ENCODE data around the gene SH3BP1.

SH3BP1 gene

DNA sequence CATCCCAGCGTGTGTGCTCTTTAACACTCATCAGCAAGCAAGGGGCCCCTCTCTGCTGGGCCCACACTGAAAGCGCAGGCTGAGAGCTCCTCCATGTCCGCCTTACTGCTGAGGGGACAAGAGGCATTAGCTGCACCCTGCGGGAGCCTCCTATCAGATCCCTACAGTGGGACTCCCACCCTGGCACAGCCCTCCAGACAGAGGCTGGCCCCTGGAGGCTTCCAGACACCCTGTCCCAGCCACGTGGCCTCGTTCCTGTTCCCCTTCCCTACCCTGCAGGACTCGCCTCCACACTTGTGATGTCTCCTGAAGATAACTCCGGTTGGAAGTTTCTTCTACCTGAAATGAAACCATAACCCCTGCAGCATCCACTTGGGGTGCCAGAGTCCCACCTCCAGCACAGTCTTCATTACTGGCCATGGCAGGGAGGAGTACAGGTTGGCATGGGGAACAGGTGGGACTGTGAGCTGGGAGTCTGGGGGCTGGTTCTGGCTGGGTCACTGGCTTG lies 5.0 kb upstream of the SH3BP1 start:
- H3K9me3 ChIP-seq (ENCODE audit: insufficient read depth, low read length), result no peaks in the 10 kb centered on the region
- H3K36me3 ChIP-seq (replicated peaks; ENCODE audit: low read depth, low read length), result peaks cover 11% of the 10 kb centered on the region
- peak overlapping the region; percentile 68 for H3K4me3 ChIP-seq (ENCODE audit: low read length)
- H3K27me3 ChIP-seq (ENCODE audit: low read depth, low read length), result no peaks in the 10 kb centered on the region
- H3K79me2 ChIP-seq (ENCODE audit: low read length), result no peaks in the 10 kb centered on the region; the same call in 1 of the 2 replicates
- H3K9ac ChIP-seq (ENCODE audit: low read length), result peak overlapping the region; percentile 88
- peak overlapping the region; percentile 93 for H3K4me2 ChIP-seq (ENCODE audit: low read length)
- no peak for TF ChIP-seq EZH2phosphoT487 (IDR thresholded peaks at IDR 0.05; ENCODE audit: low read depth)
- TF ChIP-seq, protein P1, sequence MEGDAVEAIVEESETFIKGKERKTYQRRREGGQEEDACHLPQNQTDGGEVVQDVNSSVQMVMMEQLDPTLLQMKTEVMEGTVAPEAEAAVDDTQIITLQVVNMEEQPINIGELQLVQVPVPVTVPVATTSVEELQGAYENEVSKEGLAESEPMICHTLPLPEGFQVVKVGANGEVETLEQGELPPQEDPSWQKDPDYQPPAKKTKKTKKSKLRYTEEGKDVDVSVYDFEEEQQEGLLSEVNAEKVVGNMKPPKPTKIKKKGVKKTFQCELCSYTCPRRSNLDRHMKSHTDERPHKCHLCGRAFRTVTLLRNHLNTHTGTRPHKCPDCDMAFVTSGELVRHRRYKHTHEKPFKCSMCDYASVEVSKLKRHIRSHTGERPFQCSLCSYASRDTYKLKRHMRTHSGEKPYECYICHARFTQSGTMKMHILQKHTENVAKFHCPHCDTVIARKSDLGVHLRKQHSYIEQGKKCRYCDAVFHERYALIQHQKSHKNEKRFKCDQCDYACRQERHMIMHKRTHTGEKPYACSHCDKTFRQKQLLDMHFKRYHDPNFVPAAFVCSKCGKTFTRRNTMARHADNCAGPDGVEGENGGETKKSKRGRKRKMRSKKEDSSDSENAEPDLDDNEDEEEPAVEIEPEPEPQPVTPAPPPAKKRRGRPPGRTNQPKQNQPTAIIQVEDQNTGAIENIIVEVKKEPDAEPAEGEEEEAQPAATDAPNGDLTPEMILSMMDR (IDR thresholded peaks at IDR 0.05; ENCODE audit: low read depth, low read length), result peak; percentile 44
- peaks cover 77% of the 10 kb centered on the region for H3K4me1 ChIP-seq (ENCODE audit: low read length)
- H4K20me1 ChIP-seq (ENCODE audit: insufficient read depth, low read length), result no peaks in the 10 kb centered on the region
- H3K27ac ChIP-seq (ENCODE audit: low read length), result peak overlapping the region; percentile 97
- H2AFZ ChIP-seq (ENCODE audit: low read depth, low read length), result no peak overlapping the region; the same call in 1 of the 2 replicates

DNA sequence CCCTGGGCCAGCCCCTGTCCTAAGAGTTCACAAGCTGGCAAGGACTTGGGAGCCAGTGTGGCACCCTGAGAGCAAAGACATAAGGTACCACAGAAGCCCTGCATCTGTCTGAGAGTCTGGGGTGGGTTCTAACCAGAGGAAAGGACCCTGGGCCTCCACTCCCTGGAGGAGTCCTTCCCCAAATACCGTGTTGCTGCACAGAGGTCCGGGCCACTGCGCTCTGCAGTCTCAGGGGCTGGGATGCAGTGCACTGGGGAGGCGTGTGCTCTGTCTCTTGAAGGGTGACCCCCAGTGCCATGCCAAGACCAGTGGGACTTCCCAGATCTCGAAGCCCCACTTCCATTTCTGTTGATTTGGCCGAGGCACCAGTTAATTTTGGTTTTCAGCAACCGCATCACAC lies 4.3 kb upstream of the SH3BP1 start:
- H3K27ac ChIP-seq (ENCODE audit: low read length), result peak overlapping the region; percentile 97
- TF ChIP-seq EZH2phosphoT487 (IDR thresholded peaks at IDR 0.05; ENCODE audit: low read depth), result no peak
- TF ChIP-seq, protein P1 (IDR thresholded peaks at IDR 0.05; ENCODE audit: low read depth, low read length), result no peak
- no peak overlapping the region for H2AFZ ChIP-seq (ENCODE audit: low read depth, low read length)
- no peaks in the 10 kb centered on the region for H3K27me3 ChIP-seq (ENCODE audit: low read depth, low read length)
- peaks cover 7% of the 10 kb centered on the region for H3K79me2 ChIP-seq (ENCODE audit: low read length)
- no peaks in the 10 kb centered on the region for H3K9me3 ChIP-seq (ENCODE audit: insufficient read depth, low read length)
- peaks cover 77% of the 10 kb centered on the region for H3K4me1 ChIP-seq (ENCODE audit: low read length)
- H3K9ac ChIP-seq (ENCODE audit: low read length), result peak overlapping the region; percentile 88; the same call in 1 of the 2 replicates
- H3K36me3 ChIP-seq (replicated peaks; ENCODE audit: low read depth, low read length), result peaks cover 11% of the 10 kb centered on the region
- H3K4me2 ChIP-seq (ENCODE audit: low read length), result peak overlapping the region; percentile 93
- H4K20me1 ChIP-seq (ENCODE audit: insufficient read depth, low read length), result no peaks in the 10 kb centered on the region
- H3K4me3 ChIP-seq (ENCODE audit: low read length), result no peak overlapping the region

DNA sequence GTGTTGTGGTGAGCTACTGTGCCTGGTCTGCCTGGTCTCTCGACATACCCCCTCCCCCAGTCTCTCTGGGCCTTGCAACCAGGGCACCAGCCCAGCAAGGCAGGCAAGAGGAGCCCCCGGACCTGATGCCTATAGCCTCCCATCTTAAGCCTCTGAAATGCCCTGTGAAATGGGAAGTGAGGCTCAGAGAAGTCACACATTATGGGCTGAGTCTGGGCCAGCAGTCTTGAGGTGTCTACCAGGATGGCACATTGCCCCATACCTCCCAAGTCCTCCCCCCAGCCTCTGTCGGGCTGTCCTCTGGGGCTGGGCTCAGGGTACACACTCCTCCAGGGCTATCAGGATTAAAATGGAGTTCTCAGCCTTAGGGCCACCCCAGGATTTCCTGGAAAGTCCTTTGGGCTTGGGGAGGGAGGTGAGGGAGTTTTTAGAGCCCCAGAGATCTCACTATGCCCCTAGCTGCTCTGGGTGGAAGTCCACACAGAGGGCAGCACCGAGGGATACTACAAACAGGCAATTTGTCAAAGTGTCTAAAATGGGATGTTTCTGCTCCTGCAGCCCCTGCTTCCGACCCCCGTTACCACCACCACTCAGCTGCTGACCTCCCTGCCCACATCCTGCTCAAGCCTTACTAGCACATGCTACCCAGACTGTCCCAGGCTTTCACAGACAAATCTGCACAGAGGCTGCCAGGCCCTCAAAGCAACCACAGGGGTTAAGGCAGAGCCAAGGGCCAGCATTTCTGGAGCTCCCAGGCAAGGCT lies 3.1 kb upstream of the SH3BP1 start:
- TF ChIP-seq EZH2phosphoT487 (IDR thresholded peaks at IDR 0.05; ENCODE audit: low read depth), result no peak
- TF ChIP-seq, protein P1 (IDR thresholded peaks at IDR 0.05; ENCODE audit: low read depth, low read length), result peak; percentile 25; the same call in 1 of the 2 replicates
- Histone ChIP-seq H3K79me2 (ENCODE audit: low read length) (peaks cover 19% of the 10 kb centered on the region), H3K4me2 (ENCODE audit: low read length) (peak overlapping the region; percentile 6; the same call in 1 of the 2 replicates), H3K9me3 (ENCODE audit: insufficient read depth, low read length) (no peaks in the 10 kb centered on the region), H3K27me3 (ENCODE audit: low read depth, low read length) (no peaks in the 10 kb centered on the region), H3K27ac (ENCODE audit: low read length) (peak overlapping the region; percentile 41), H3K4me3 (ENCODE audit: low read length) (no peak overlapping the region), H3K4me1 (ENCODE audit: low read length) (peaks cover 83% of the 10 kb centered on the region), H3K36me3 (replicated peaks; ENCODE audit: low read depth, low read length) (peaks cover 9% of the 10 kb centered on the region), H4K20me1 (ENCODE audit: insufficient read depth, low read length) (no peaks in the 10 kb centered on the region), H2AFZ (ENCODE audit: low read depth, low read length) (no peak overlapping the region), H3K9ac (ENCODE audit: low read length) (peak overlapping the region; percentile 11; the same call in 1 of the 2 replicates)

DNA sequence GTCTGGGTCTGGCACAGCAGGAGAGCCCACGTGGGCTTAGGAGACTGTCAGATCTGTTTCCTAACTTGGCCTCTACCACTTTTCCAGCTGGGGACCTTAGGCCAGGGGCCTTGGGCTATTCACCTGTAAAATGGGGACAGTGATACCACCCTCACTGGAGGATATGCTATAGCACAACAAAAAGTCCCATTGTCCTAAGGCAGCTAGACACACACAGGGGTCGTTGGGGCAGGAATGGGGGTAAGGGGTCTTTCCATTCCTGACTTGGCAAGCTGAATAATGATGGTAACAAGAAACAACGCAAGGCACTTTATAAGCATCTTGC lies 2.6 kb upstream of the SH3BP1 start:
- no peak overlapping the region for H3K4me3 ChIP-seq (ENCODE audit: low read length)

More for the DNA sequence above, 2.6 kb upstream of the SH3BP1 start:
- Histone ChIP-seq H3K27me3 (ENCODE audit: low read depth, low read length) (no peaks in the 10 kb centered on the region), H4K20me1 (ENCODE audit: insufficient read depth, low read length) (no peaks in the 10 kb centered on the region), H3K9ac (ENCODE audit: low read length) (peak overlapping the region; percentile 11; the same call in 1 of the 2 replicates), H3K4me2 (ENCODE audit: low read length) (peak overlapping the region; percentile 6; the same call in 1 of the 2 replicates), H3K36me3 (replicated peaks; ENCODE audit: low read depth, low read length) (peaks cover 8% of the 10 kb centered on the region), H3K27ac (ENCODE audit: low read length) (peak overlapping the region; percentile 41; the same call in 1 of the 2 replicates), H2AFZ (ENCODE audit: low read depth, low read length) (no peak overlapping the region), H3K79me2 (ENCODE audit: low read length) (peaks cover 24% of the 10 kb centered on the region), H3K4me1 (ENCODE audit: low read length) (peaks cover 78% of the 10 kb centered on the region), H3K9me3 (ENCODE audit: insufficient read depth, low read length) (no peaks in the 10 kb centered on the region)
- no peak for TF ChIP-seq EZH2phosphoT487 (IDR thresholded peaks at IDR 0.05; ENCODE audit: low read depth)
- TF ChIP-seq, protein P1 (IDR thresholded peaks at IDR 0.05; ENCODE audit: low read depth, low read length), result no peak
